Stomach (tissue), 9 donors: Measurements from ENCODE around the gene CISD2. TPM values are rescaled to one million over a fixed set of nuclear protein-coding genes. Genes with fewer than 3 reads are reported as not detected.
A peak's percentile ranks its signal among the peaks of the same experiment; 100 is the strongest.
"Not testable (repeated sequence)": the region's sequence is repeated elsewhere in the genome, so short reads cannot be mapped to it uniquely, and the experiment has no call there.

Source experiments
- DNase-seq, 2 donors: peaks; one replicate each; pipeline versions ENCODE4 v3.0.0 to v3.0.0-alpha.2; 2013 to 2019
- H3K27ac ChIP-seq, 5 donors: fragments of 200-600 bp in 4 of 5; sonication (generic) in 4 of 5; one replicate each; pipeline ENCODE4 v1.5.1; 2013 to 2019; ENCODE audit warnings: mild to moderate bottlenecking in 1 of 5, moderate library complexity in 1 of 5
- H3K27me3 ChIP-seq, 3 donors: fragments of 200-600 bp; sonication (generic); one replicate each; pipeline ENCODE4 v1.5.1; 2017 to 2019; ENCODE audit warnings: mixed run types in 1 of 3
- H3K36me3 ChIP-seq, 4 donors: fragments of 200-600 bp; sonication (generic); 1 replicate in 3 of 4; 2 replicates in 1 of 4; pipeline ENCODE4 v1.5.1; 2016 to 2019
- H3K4me1 ChIP-seq, 4 donors: fragments of 200-600 bp; sonication (generic); one replicate each; pipeline ENCODE4 v1.5.1; 2016 to 2019
- H3K4me3 ChIP-seq, 4 donors: fragments of 200-600 bp; sonication (generic) in 3 of 4; one replicate each; pipeline ENCODE4 v1.5.1; 2016 to 2019; ENCODE audit warnings: mild to moderate bottlenecking in 1 of 4
- H3K9me3 ChIP-seq, 4 donors: fragments of 200-600 bp; sonication (generic); one replicate each; pipeline ENCODE4 v1.5.1; 2016 to 2019
- EP300 ChIP-seq: sonication (generic); formaldehyde crosslinking; IDR thresholded peaks from one replicate; pipeline ENCODE4 v1.6.1; 2017; ENCODE audit warnings: antibody characterized with exemption
- POLR2A ChIP-seq, 4 donors: fragments of 450-650 bp; IDR thresholded peaks; one replicate each; pipeline ENCODE4 v1.6.1; 2016; ENCODE audit warnings: antibody characterized with exemption in 4 of 4, control low read depth in 2 of 4, mild to moderate bottlenecking in 1 of 4, moderate library complexity in 1 of 4
- POLR2AphosphoS5 ChIP-seq, 3 donors: sonication (generic); formaldehyde crosslinking; IDR thresholded peaks; one replicate each; pipeline ENCODE4 v1.6.1; 2016; ENCODE audit warnings: antibody characterized with exemption in 3 of 3
- WGBS, 5 donors: extraction: QIAGEN DNeasy Blood & Tissue Kit in 3 of 5; methylation state at CpG; one replicate each; pipeline versions ENCODE4 v1.1.5 to v1.1.7; 2013 to 2018; 5-methylcytosine and 5-hydroxymethylcytosine counted together
- intact Hi-C: fragments of 100-400 bp; cut with DNase I; formaldehyde crosslinking; loops from one replicate; pipeline ENCODE4 v1.15.1; 2023; ENCODE audit warnings: low total_unique reads
- polyA plus RNA-seq, 3 donors: library from polyadenylated mRNA; stranded (reverse); fragments of 200-250 nt; gene quantifications; one replicate each; pipeline ENCODE4 v1.2.3, GENCODE V29; 2013
- total RNA-seq, 5 donors: library from RNA; depleted of rRNA; stranded (reverse); fragments of >200 nt; gene quantifications; one replicate each; pipeline versions ENCODE4 v1.1.0 to v1.2.3, GENCODE V29; 2014 to 2016
- TF ChIP-seq, protein P1 (sequence below), 7 experiments: fragments of 450-650 bp in 4 of 7; fragments of 200-600 bp in 3 of 7; sonication (generic) in 3 of 7; IDR thresholded peaks; one replicate each; pipeline ENCODE4 v1.5.1; 2016 to 2019; ENCODE audit warnings: antibody characterized with exemption in 7 of 7, control low read depth in 2 of 7, mild to moderate bottlenecking in 1 of 7
- donor health status: healthy with polysubstance abuse.
- donor health status: Bipolar disorder and iron deficiency.
- donor health status: healthy.

Gene CISD2
- total and polyA plus RNA-seq, 8 donors = 1.3 to 25.5 (median 14.1) TPM; not detected in 1

DNA sequence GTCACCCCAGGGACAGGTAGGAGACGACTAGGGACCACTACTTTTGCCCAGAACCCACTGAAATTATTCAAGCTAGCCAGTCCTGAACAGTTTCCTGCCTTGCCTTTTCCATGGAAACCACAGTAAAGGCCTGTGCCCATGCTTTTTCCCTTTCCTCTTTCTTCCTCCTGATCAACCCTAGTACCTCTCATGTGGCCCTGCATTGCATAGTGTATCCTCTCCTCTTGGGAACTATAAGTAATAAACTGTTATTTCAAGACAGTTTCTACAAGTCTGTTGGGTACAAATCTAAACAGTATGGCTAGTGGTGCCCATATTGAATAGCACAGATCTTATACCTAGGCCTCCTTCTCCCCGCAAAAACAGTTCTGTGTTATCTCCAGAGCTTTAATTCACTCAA, 14.5 kb downstream of the CISD2 start:
- DNase-seq = no peak
- no peaks in the 10 kb centered on the region for H3K27me3 ChIP-seq
- H3K27ac ChIP-seq = no peak overlapping the region
- peaks cover 0 to 3% (median under 1%) of the 10 kb centered on the region in 4 donors for H3K4me1 ChIP-seq
- no peak for TF ChIP-seq EP300
- TF ChIP-seq POLR2AphosphoS5 (IDR thresholded peaks at IDR 0.05) = no peak
- TF ChIP-seq POLR2A (IDR thresholded peaks at IDR 0.05) = no peak
- TF ChIP-seq, protein P1, sequence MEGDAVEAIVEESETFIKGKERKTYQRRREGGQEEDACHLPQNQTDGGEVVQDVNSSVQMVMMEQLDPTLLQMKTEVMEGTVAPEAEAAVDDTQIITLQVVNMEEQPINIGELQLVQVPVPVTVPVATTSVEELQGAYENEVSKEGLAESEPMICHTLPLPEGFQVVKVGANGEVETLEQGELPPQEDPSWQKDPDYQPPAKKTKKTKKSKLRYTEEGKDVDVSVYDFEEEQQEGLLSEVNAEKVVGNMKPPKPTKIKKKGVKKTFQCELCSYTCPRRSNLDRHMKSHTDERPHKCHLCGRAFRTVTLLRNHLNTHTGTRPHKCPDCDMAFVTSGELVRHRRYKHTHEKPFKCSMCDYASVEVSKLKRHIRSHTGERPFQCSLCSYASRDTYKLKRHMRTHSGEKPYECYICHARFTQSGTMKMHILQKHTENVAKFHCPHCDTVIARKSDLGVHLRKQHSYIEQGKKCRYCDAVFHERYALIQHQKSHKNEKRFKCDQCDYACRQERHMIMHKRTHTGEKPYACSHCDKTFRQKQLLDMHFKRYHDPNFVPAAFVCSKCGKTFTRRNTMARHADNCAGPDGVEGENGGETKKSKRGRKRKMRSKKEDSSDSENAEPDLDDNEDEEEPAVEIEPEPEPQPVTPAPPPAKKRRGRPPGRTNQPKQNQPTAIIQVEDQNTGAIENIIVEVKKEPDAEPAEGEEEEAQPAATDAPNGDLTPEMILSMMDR (IDR thresholded peaks at IDR 0.05) = no peak
- H3K36me3 ChIP-seq = peaks cover 0 to 8% (median 1%) of the 10 kb centered on the region in 4 donors
- no peaks in the 10 kb centered on the region for H3K9me3 ChIP-seq
- no peak overlapping the region for H3K4me3 ChIP-seq
- 97 to 100% (median 97%) methylated on average over 2 of the region's 2 CpGs for WGBS, 5 donors
- intact Hi-C loops = no loop called here

DNA sequence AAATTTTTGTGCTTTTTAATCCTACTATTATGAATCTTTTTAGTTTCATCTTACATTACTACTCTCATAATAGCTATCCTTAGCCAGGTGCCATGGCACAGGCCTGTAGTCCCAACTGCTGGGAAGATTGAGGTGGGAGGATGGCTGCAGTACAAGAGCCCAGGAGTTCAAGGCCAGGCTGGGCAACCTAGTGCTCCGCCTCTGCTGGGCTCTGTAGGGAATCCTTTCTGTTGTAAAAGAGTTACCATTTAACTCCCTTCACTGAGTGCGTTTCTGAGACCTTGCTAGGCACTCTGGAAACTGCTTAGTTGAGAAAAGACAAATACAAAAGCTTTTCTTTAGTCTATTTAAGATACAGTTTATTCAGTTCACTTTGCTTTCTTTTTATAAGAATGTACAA, 19.8 kb downstream of the CISD2 start:
- 89 to 99% (median 91%) methylated on average over 2 of the region's 2 CpGs for whole genome bisulfite sequencing, 5 donors
- intact Hi-C loops, DNase-seq: not testable (repeated sequence)

DNA sequence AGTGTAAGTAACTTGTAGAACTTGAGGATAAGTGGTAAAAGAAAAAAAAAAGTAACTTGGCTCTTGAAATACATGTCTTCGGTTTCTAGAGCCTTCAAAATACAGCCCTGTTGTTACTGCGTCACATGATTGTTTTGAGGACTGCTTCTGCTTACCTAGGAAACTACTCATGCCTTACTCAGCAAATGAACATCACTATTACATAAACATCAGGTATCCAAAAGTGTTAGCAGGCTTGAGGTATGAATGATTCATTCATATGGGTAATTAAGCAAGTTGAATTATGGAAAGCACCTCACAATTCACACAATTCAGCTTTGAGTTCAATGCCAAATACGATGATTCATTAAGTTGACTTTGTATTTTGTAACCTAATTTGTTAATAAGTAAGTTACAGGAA, 21.1 kb downstream of the CISD2 start:
- H3K4me3 ChIP-seq, H3K36me3 ChIP-seq, intact Hi-C loops, DNase-seq, H3K27ac ChIP-seq, H3K27me3 ChIP-seq, H3K9me3 ChIP-seq, H3K4me1 ChIP-seq: not testable (repeated sequence)
- 60 to 78% (median 75%) methylated on average over 3 of the region's 3 CpGs for WGBS, 5 donors

More for the DNA sequence above, 19.8 kb downstream of the CISD2 start:
- not testable (repeated sequence) for H3K27me3 ChIP-seq, H3K36me3 ChIP-seq, H3K9me3 ChIP-seq, H3K4me1 ChIP-seq, H3K4me3 ChIP-seq, H3K27ac ChIP-seq

DNA sequence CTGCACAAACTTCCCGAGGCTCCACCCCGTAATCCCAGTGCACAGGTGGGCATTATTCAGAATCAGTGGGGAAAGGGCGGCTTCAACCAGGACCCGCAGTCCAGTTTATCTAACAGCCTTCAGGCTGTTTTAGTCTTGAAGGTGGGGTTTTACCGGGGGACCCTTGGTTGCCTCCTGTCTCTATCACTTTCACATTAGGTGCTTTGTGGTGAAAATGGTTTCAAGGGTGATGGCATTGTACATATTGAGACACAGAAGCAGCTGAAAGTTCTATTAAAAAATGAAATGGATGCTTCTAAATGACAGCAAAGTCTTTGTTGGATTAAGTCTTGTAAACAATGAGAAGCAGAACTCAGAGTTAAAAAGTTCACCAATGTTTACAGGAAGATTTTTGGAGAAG, 27.8 kb downstream of the CISD2 start:
- H3K9me3 ChIP-seq, H3K36me3 ChIP-seq, H3K4me1 ChIP-seq, intact Hi-C loops, DNase-seq, H3K27me3 ChIP-seq, H3K4me3 ChIP-seq, H3K27ac ChIP-seq: not testable (repeated sequence)
- 85 to 90% (median 90%) methylated on average over 5 of the region's 5 CpGs for WGBS, 5 donors

DNA sequence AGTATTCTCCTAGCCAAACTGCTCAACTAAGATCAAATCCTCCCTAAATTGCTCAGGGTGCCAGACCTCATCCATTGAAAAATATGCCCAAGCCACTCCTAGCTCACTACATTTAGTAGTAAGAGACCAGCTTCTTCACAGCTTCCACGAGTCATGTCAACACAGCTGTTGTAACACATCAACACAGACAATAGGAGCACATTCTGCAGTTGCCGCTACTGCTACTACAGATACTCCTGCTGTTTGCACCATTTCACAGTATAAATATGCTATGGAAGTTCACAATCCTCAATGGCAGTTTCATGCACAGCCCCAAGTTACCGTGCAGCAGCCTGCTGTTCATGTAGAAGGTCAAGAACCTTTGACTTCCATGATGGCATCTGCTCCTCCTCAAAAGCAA, 28.8 kb downstream of the CISD2 start:
- H3K27ac ChIP-seq, H3K9me3 ChIP-seq, intact Hi-C loops, H3K27me3 ChIP-seq, DNase-seq, H3K4me1 ChIP-seq, H3K36me3 ChIP-seq, H3K4me3 ChIP-seq: not testable (repeated sequence)
- 48 to 77% (median 53%) methylated on average over 3 of the region's 3 CpGs for WGBS, 5 donors

DNA sequence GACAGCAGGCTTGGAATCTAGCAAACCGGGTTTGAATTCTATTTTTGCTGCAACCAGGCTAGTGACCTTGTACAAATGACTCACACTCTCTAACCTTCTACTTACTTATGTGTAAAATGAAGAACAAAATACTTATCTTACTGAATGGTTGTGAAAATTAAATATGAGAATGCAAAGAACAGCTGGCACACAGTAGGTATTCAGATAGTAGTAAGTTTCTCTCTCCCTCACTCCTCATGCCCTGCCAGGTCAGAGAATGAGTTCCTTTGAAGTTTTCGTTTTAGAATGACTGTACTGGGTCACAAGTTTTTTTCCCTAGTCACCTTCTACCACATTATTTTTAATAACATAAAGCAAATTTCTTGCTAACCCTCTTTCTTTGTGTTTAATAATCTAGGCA, 33.0 kb downstream of the CISD2 start:
- DNase-seq = no peak
- intact Hi-C loops = no loop called here
- Histone ChIP-seq H3K27ac (no peak overlapping the region), H3K36me3 (no peaks in the 10 kb centered on the region), H3K4me3 (no peak overlapping the region), H3K27me3 (no peaks in the 10 kb centered on the region), H3K4me1 (no peaks in the 10 kb centered on the region), H3K9me3 (no peaks in the 10 kb centered on the region)
- TF ChIP-seq EP300 (no peak), POLR2A (IDR thresholded peaks at IDR 0.05) (no peak), POLR2AphosphoS5 (IDR thresholded peaks at IDR 0.05) (no peak)
- TF ChIP-seq, protein P1 (IDR thresholded peaks at IDR 0.05) = no peak
- 67 to 73% (median 68%) methylated on average over 2 of the region's 2 CpGs for WGBS, 5 donors

DNA sequence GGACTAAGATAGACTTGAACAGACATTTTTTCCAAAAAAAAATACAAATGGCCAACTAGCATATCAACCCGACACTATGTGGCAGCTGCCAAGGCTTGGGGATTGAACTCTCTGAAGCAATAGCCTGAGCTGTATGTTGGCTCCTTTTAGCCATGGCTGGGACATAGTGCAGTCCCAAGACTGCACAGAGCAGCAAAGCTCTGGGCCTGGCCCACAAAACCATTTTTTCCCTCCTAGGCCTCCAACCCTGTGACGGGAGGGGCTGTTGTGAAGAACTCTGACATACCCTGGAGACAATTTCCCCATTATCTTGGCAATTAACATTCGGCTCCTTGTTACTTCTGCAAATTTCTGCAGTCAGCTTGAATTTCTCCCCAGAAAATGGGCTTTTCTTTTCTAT, 50.1 kb downstream of the CISD2 start:
- no peak for TF ChIP-seq POLR2AphosphoS5 (IDR thresholded peaks at IDR 0.05)
- TF ChIP-seq, protein P1 (IDR thresholded peaks at IDR 0.05) = no peak
- TF ChIP-seq POLR2A (IDR thresholded peaks at IDR 0.05) = no peak
- TF ChIP-seq EP300 = no peak
- 86 to 96% (median 94%) methylated on average over 3 of the region's 3 CpGs for WGBS, 5 donors
- no peak for DNase-seq
- Histone ChIP-seq H3K4me3 (no peak overlapping the region), H3K4me1 (no peaks in the 10 kb centered on the region), H3K9me3 (peaks cover 0 to 22% (median 11%) of the 10 kb centered on the region in 4 donors), H3K36me3 (peaks cover 0 to 13% (median 0%) of the 10 kb centered on the region in 4 donors), H3K27me3 (no peaks in the 10 kb centered on the region), H3K27ac (no peak overlapping the region)
- intact Hi-C loops = no loop called here

DNA sequence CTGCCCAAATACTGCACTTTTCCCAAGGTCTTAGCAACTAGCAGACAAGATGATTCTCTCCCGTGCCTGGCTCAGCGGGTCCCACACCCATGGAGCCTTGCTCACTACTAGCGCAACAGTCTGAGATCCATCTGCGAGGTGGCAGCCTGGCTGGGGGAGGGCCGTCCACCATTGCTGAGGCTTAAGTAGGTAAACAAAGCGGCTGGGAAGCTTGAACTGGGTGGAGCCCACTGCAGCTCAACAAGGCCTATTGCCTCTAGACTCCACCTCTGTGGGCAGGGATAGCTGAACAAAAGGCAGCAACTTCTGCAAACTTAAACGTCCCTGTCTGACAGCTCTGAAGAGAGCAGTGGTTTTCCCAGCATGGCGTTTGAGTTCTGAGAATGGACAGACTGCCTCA, 50.9 kb downstream of the CISD2 start:
- H3K9me3 ChIP-seq = peaks cover 0 to 20% (median 6%) of the 10 kb centered on the region in 4 donors
- H3K4me1 ChIP-seq, H3K27ac ChIP-seq, intact Hi-C loops, H3K4me3 ChIP-seq, H3K27me3 ChIP-seq: not testable (repeated sequence)
- H3K36me3 ChIP-seq = peaks cover 0 to 13% (median 0%) of the 10 kb centered on the region in 4 donors
- DNase-seq = peak; percentile 11 to 26
- WGBS, 5 donors = 55 to 77% (median 59%) methylated on average over 7 to 8 of the region's 8 CpGs
